Hepatocyte (in vitro differentiated cells): ENCODE results near the gene TCEA3.

Experiments used
- CTCF ChIP-seq: fragments of 200-600 bp; sonication (generic); IDR thresholded peaks from 2 replicates; pipeline ENCODE4 v1.5.1; 2016; ENCODE audit warnings: antibody characterized with exemption, mild to moderate bottlenecking; ENCODE audit not compliant: poor library complexity
- EZH2 ChIP-seq: fragments of 200-600 bp; sonication (generic); IDR thresholded peaks from 2 replicates; pipeline ENCODE4 v1.6.1; 2016; ENCODE audit warnings: antibody characterized with exemption, mild to moderate bottlenecking, borderline replicate concordance

GRCh38 chr1:23352096-23352695, 72.4 kb downstream of the TCEA3 start:
- TF ChIP-seq CTCF (no peak), EZH2 (no peak)
